Measurements from ENCODE around the gene CLDN2.

Gene CLDN2

DNA sequence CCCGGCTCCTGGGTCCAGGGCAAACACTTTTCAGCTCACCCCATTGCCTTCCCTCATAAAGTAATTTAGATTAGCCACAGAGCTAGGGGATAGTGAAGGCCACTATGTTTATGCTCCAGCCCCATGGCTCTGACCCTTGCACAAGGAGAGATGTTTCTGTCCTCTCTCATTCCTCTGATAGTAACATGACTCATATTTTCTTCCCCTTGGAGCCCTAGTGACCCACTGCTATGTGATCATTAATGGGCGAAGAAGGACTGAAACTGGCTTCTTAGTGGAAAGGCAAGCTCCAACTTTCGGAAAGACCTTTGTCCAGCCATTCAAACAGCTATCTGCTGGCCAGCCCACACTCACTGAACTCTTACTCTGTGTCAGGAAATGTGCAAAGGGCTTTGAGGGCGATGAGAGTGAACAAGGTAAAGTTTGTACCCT, 12.3 kb downstream of the CLDN2 start:
- TF ChIP-seq, protein P1, sequence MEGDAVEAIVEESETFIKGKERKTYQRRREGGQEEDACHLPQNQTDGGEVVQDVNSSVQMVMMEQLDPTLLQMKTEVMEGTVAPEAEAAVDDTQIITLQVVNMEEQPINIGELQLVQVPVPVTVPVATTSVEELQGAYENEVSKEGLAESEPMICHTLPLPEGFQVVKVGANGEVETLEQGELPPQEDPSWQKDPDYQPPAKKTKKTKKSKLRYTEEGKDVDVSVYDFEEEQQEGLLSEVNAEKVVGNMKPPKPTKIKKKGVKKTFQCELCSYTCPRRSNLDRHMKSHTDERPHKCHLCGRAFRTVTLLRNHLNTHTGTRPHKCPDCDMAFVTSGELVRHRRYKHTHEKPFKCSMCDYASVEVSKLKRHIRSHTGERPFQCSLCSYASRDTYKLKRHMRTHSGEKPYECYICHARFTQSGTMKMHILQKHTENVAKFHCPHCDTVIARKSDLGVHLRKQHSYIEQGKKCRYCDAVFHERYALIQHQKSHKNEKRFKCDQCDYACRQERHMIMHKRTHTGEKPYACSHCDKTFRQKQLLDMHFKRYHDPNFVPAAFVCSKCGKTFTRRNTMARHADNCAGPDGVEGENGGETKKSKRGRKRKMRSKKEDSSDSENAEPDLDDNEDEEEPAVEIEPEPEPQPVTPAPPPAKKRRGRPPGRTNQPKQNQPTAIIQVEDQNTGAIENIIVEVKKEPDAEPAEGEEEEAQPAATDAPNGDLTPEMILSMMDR (IDR thresholded peaks at IDR 0.05; ENCODE audit: low read depth, low read length, missing control alignments): no peak
- H3K4me3 ChIP-seq (ENCODE audit: low read depth, low read length): no peak overlapping the region
- no peak for DNase-seq (ENCODE audit: low read depth)
- in situ Hi-C loops (cut with HindIII; ENCODE audit: low sequenced_read_pairs): no loop called here

DNA sequence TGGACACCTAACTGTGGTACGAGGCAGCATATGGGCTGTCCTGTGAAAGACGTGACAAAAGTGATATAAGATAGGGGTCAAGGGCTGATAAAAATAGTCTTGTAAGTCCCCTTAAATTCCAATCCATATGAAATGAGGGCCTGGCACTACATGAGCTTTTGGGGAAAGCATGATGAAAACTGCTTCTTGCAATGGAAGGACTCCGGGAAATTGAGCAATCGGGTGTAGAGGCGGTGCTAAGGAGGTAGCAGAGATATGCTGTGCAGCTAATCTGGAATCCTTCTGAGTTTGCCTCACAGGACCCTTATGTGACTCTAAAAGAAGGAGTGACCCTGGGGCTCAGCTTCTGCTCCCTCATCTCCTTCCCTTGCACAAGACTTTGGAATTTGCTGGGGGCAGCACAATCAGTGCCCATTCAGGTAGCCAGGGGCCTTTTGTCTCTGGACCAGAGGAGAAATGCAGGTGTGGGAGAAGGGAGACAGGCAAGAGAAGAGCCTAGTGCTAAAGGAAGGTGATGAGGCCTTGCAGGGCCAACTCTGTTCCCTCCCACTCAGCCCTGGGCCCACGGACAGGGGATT, 12.8 kb downstream of the CLDN2 start:
- in situ Hi-C loops (cut with HindIII; ENCODE audit: low sequenced_read_pairs): no loop called here
- TF ChIP-seq, protein P1 (IDR thresholded peaks at IDR 0.05; ENCODE audit: low read depth, low read length, missing control alignments): no peak
- DNase-seq (ENCODE audit: low read depth): no peak
- H3K4me3 ChIP-seq (ENCODE audit: low read depth, low read length): no peak overlapping the region

DNA sequence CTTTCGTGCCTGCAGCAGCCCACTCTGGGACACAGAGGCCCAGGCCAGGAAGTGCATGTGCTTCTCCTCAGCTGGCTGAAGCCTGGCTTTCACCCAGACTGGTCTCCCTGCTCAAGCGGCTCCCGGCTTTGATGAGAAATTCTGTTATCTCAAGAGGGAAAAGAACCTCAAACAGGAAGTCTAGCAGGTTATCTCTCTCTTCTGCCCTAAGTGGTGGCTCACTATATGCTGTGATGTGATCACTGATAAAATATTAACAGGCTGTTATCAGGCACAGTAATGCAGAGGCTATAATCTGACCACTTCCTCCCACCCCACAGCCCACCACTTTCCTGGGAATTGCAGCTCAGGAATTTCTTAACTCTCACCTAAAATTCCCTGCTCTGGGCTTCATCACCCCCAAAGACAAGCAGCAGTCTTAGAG, 13.3 kb downstream of the CLDN2 start:
- TF ChIP-seq, protein P1 (IDR thresholded peaks at IDR 0.05; ENCODE audit: low read depth, low read length, missing control alignments): no peak
- in situ Hi-C loops (cut with HindIII; ENCODE audit: low sequenced_read_pairs): no loop called here
- DNase-seq (ENCODE audit: low read depth): no peak
- no peak overlapping the region for H3K4me3 ChIP-seq (ENCODE audit: low read depth, low read length)

DNA sequence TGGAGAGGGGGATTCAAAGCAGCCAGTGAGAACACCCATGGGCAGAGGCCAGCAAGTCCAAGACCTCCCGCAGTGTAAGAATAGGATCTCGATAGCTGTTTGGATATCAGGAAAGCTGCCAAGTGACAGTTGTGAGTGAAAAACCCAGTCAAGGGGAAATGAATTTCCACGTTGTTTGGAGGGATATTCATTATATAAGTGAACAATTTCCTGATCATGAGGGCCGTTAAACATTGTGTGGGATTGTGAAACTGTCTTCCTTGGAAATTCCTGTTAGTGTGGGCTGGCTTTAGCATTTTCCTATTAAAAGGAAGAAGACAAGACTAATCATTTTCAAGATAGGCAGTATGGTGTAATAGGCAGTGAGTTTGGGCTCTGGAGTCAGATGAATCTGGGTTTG, 15.0 kb downstream of the CLDN2 start:
- no peak for DNase-seq (ENCODE audit: low read depth)
- TF ChIP-seq, protein P1 (IDR thresholded peaks at IDR 0.05; ENCODE audit: low read depth, low read length, missing control alignments): no peak
- in situ Hi-C loops (cut with HindIII; ENCODE audit: low sequenced_read_pairs): no loop called here
- H3K4me3 ChIP-seq (ENCODE audit: low read depth, low read length): no peak overlapping the region

DNA sequence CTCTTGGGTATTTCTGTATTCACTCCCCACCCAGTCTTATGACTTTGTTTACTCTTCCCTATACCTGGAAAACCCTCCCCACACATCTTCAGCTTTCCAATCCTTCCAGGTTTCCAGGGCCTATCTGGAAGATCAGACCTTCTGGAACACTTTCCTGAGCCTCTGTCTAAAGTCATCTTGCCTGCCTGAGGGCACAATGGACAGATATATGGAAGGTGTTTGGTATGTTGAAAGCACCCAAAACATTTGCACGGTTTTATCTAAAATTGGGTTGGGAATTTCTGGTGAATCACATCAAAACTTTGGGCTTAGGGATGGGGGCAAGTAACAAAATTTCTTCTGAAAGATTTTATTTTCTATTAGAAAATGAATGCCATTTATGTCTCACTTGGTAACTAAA, 16.0 kb downstream of the CLDN2 start:
- in situ Hi-C loops (cut with HindIII; ENCODE audit: low sequenced_read_pairs): no loop called here
- TF ChIP-seq, protein P1 (IDR thresholded peaks at IDR 0.05; ENCODE audit: low read depth, low read length, missing control alignments): no peak
- DNase-seq (ENCODE audit: low read depth): no peak
- H3K4me3 ChIP-seq (ENCODE audit: low read depth, low read length): no peak overlapping the region

DNA sequence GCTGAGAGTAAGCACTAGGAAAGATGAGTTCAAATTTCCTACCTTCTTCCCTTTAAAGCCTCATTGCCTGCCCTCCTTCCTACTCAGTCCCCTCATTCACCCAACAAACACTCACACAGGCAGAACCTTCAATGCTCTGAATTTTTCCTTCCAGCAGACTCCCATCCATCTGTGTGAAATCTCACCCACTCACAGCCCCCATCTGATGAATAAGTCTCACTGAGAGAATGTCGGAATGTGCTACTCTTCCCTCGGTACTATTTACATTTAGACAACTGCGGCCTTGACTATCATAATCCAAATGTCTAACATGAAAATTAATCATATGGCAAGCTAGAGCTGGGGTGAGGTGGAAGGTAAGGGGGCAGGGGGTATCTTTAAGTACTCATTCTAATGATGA, 19.4 kb downstream of the CLDN2 start:
- TF ChIP-seq, protein P1 (IDR thresholded peaks at IDR 0.05; ENCODE audit: low read depth, low read length, missing control alignments): no peak
- in situ Hi-C loops (cut with HindIII; ENCODE audit: low sequenced_read_pairs): no loop called here
- no peak overlapping the region for H3K4me3 ChIP-seq (ENCODE audit: low read depth, low read length)
- DNase-seq (ENCODE audit: low read depth): no peak

Measured in astrocyte of the cerebellum (primary cell).